ENCODE results near the gene DST.

GRCh38 chr6:56486681-56487080, 156.0 kb downstream of the DST start:
- TF ChIP-seq CTCF (IDR thresholded peaks at IDR 0.05) = no peak
- no peak for TF ChIP-seq ZFX (IDR thresholded peaks at IDR 0.05; ENCODE audit: borderline replicate concordance)
